Fibroblast of lung (primary cell): Measurements from ENCODE around the gene MYL4. TPM values are rescaled to one million over a fixed set of nuclear protein-coding genes. Genes with fewer than 3 reads are reported as not detected.
"Not testable (repeated sequence)": the region's sequence is repeated elsewhere in the genome, so short reads cannot be mapped to it uniquely, and the experiment has no call there.

Experiments used
- DNase-seq, 2 donors: peaks; one replicate each; pipeline versions ENCODE4 v3.0.0 to v3.0.0-alpha.2; 2010; ENCODE audit warnings: low read depth in 2 of 2
- H2AFZ ChIP-seq: 2 replicates; pipeline ENCODE4 v1.5.1; 2012; ENCODE audit warnings: low read length, control low read depth, inconsistent platforms
- H3K27ac ChIP-seq: 2 replicates; pipeline ENCODE4 v1.5.1; 2011; ENCODE audit warnings: low read length, control low read depth; ENCODE audit not compliant: insufficient read depth
- H3K27me3 ChIP-seq: 2 replicates; pipeline ENCODE4 v1.5.1; 2011; ENCODE audit warnings: mild to moderate bottlenecking, low read length; ENCODE audit not compliant: control insufficient read depth, insufficient read depth
- H3K36me3 ChIP-seq: 2 replicates; pipeline ENCODE4 v1.5.1; 2011; ENCODE audit warnings: low read length; ENCODE audit not compliant: control insufficient read depth, insufficient read depth
- H3K4me1 ChIP-seq: 2 replicates; pipeline ENCODE4 v1.5.1; 2011; ENCODE audit warnings: low read length; ENCODE audit not compliant: control insufficient read depth, insufficient read depth; ENCODE audit errors: extremely low read depth
- H3K4me2 ChIP-seq: 2 replicates; pipeline ENCODE4 v1.5.1; 2011; ENCODE audit warnings: low read length, control low read depth; ENCODE audit not compliant: insufficient read depth; ENCODE audit errors: extremely low read depth
- H3K4me3 ChIP-seq, 4 experiments: fragments of 200-600 bp in 1 of 4; sonication (generic) in 1 of 4; replicated peaks in 1 of 4; 2 replicates each; pipeline ENCODE4 v1.5.1; 2011 to 2016; ENCODE audit warnings: low read length in 4 of 4, low read depth in 3 of 4, mild to moderate bottlenecking in 3 of 4, control low read depth in 2 of 4, inconsistent platforms in 1 of 4, mixed read lengths in 1 of 4; ENCODE audit not compliant: insufficient read depth in 1 of 4; ENCODE audit errors: control extremely low read depth in 1 of 4
- H3K79me2 ChIP-seq: 2 replicates; pipeline ENCODE4 v1.5.1; 2012; ENCODE audit warnings: mild to moderate bottlenecking, low read length, inconsistent platforms; ENCODE audit not compliant: control insufficient read depth, insufficient read depth
- H3K9ac ChIP-seq: 2 replicates; pipeline ENCODE4 v1.5.1; 2011; ENCODE audit warnings: mild to moderate bottlenecking, low read length, control low read depth; ENCODE audit not compliant: insufficient read depth
- H3K9me3 ChIP-seq: 2 replicates; pipeline ENCODE4 v1.5.1; 2012; ENCODE audit warnings: low read depth, low read length; ENCODE audit not compliant: control insufficient read depth, insufficient read depth
- H4K20me1 ChIP-seq: 2 replicates; pipeline ENCODE4 v1.5.1; 2011; ENCODE audit warnings: low read length; ENCODE audit not compliant: control insufficient read depth, insufficient read depth; ENCODE audit errors: extremely low read depth
- CTCF ChIP-seq, 2 donors: IDR thresholded peaks in 1 of 2; conservative IDR thresholded peaks in 1 of 2; 1 replicate in 1 of 2; 2 replicates in 1 of 2; pipeline ENCODE4 v1.5.1; 2011 to 2012; ENCODE audit warnings: low read length in 2 of 2, control low read depth in 1 of 2, inconsistent platforms in 1 of 2, low read depth in 1 of 2, mild to moderate bottlenecking in 1 of 2
- EZH2 ChIP-seq: IDR thresholded peaks from 2 replicates; pipeline ENCODE4 v1.5.1; 2012; ENCODE audit warnings: low read length, control low read depth, mild to moderate bottlenecking; ENCODE audit errors: missing control alignments
- polyA plus RNA-seq, 2 donors: library from polyadenylated mRNA; depleted of rRNA in 1 of 2; stranded (reverse) in 1 of 2; unstranded in 1 of 2; fragments of >200 nt; gene quantifications; 2 replicates each; pipeline ENCODE4 v1.2.1, GENCODE V29; 2011 to 2012; ENCODE audit warnings: missing spikeins in 1 of 2
- total RNA-seq: library from RNA; depleted of rRNA; stranded (reverse); fragments of >200 nt; gene quantifications from 2 replicates; pipeline ENCODE4 v1.2.1, GENCODE V29; 2014

Gene MYL4
- total and polyA plus RNA-seq, 2 donors (not counting 1 experiment from before 2014, with no cell fraction given): 1.3 TPM; not detected in 1

- Histone ChIP-seq H2AFZ (no peak overlapping the region), H3K36me3 (no peaks in the 10 kb centered on the region), H3K27me3 (peaks cover 2% of the 10 kb centered on the region), H3K79me2 (no peaks in the 10 kb centered on the region), H3K9ac (no peak overlapping the region), H4K20me1 (no peaks in the 10 kb centered on the region), H3K4me3 (no peak overlapping the region), H3K9me3 (no peaks in the 10 kb centered on the region), H3K4me1 (peaks cover 6% of the 10 kb centered on the region), H3K27ac (no peak overlapping the region), H3K4me2 (no peak overlapping the region)
- TF ChIP-seq CTCF (conservative IDR thresholded peaks at IDR 0.05 in 1 of 2, IDR thresholded peaks at IDR 0.05 in 1 of 2; ENCODE audit: low read depth in 1 of 2, low read length in 2 of 2) (no peak), EZH2 (no peak)
- DNase-seq: no peak
Measured at GRCh38 chr17:47223460-47223859, 14.3 kb downstream of the MYL4 start.

GRCh38 chr17:47224077-47224476 lies 14.9 kb downstream of the MYL4 start:
- H3K27ac ChIP-seq, H3K9ac ChIP-seq, H3K9me3 ChIP-seq, H3K79me2 ChIP-seq, H3K36me3 ChIP-seq, DNase-seq, H3K27me3 ChIP-seq, H3K4me2 ChIP-seq, H3K4me1 ChIP-seq, H2AFZ ChIP-seq, H4K20me1 ChIP-seq, H3K4me3 ChIP-seq: not testable (repeated sequence)

- Histone ChIP-seq H3K4me2 (no peak overlapping the region), H3K4me3 (no peak overlapping the region), H3K9ac (no peak overlapping the region), H3K9me3 (no peaks in the 10 kb centered on the region), H4K20me1 (no peaks in the 10 kb centered on the region), H2AFZ (no peak overlapping the region), H3K36me3 (no peaks in the 10 kb centered on the region), H3K27ac (peak overlapping the region; percentile 32), H3K79me2 (no peaks in the 10 kb centered on the region), H3K27me3 (peaks cover 2% of the 10 kb centered on the region), H3K4me1 (peaks cover 9% of the 10 kb centered on the region)
- peak in 1 of 2 donors; percentile 41 for DNase-seq
- TF ChIP-seq EZH2 (no peak), CTCF (conservative IDR thresholded peaks at IDR 0.05 in 1 of 2, IDR thresholded peaks at IDR 0.05 in 1 of 2; ENCODE audit: low read depth in 1 of 2, low read length in 2 of 2) (no peak)
Measured at GRCh38 chr17:47224966-47225365, 15.8 kb downstream of the MYL4 start.
